ENCODE measurements around the gene E2F4. TPM values are rescaled to one million over a fixed set of nuclear protein-coding genes. Genes with fewer than 3 reads are reported as not detected.

Gene E2F4
- total and polyA plus RNA-seq, 2 of the 13 experiments (the other 11 are each of a cell fraction or from before 2014, with no cell fraction given): 84.8 to 91.2 TPM

DNA sequence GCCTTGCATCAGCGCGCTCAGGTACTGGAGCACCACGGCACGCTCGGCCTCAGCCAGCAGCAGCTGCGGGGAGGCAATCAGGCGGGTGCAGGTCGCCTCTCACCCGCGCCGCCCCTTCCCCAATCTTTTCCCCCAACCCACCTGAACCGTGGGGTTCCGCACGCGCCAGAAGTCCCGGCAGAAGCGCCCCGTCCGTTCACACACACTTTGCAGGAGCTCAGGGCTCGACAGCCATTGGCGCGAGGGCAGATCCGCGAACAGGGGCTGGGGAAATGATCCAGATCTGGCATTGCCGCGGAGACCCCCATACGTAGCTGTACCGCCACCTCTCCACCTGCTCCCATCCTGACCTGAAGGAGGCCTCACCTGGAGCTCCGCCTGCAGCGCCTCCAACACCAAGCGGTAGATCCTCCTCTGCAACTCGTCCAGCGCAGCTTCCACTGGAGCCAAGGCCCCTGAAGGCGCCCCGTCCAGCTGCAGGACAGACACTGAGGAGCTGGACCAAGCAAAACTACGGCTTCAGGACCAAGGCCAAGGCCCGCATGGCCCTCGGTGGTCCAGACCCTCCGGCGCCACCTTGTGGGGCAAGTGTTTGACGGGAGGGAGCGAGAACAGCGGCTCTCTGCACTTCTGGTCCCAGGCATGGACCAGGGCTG lies 6.8 kb upstream of the E2F4 start (continued):
- TF ChIP-seq EEA1 (CRISPR knock-in tag; IDR thresholded peaks at IDR 0.05; ENCODE audit: borderline replicate concordance) (no peak; the same call in 1 of the 2 replicates), SMAD3 (CRISPR knock-in tag; IDR thresholded peaks at IDR 0.05) (peak; percentile 88; the same call in 1 of the 2 replicates), ZNF17 (CRISPR knock-in tag; IDR thresholded peaks at IDR 0.05) (no peak), ZNF572 (CRISPR knock-in tag; IDR thresholded peaks at IDR 0.05) (0 out of 2 replicates have a peak, but pooled peaks have one; percentile 24), ATM (IDR thresholded peaks at IDR 0.05; ENCODE audit: borderline replicate concordance) (no peak), SIX1 (CRISPR knock-in tag; IDR thresholded peaks at IDR 0.05; ENCODE audit: borderline replicate concordance) (peak; percentile 72; the same call in 1 of the 2 replicates), ZNF432 (CRISPR knock-in tag; IDR thresholded peaks at IDR 0.05; ENCODE audit: borderline replicate concordance) (no peak), ZNF180 (CRISPR knock-in tag; IDR thresholded peaks at IDR 0.05; ENCODE audit: borderline replicate concordance, low read depth) (peak; percentile 83; the same call in 1 of the 2 replicates), ZBTB42 (CRISPR knock-in tag; IDR thresholded peaks at IDR 0.05) (no peak), ZNF121 (CRISPR knock-in tag; IDR thresholded peaks at IDR 0.05) (no peak), ZNF672 (CRISPR knock-in tag; IDR thresholded peaks at IDR 0.05) (no peak), ZNF607 (CRISPR knock-in tag; IDR thresholded peaks at IDR 0.05; ENCODE audit: borderline replicate concordance) (no peak; the same call in 1 of the 2 replicates), ZFX (CRISPR knock-in tag; IDR thresholded peaks at IDR 0.05; ENCODE audit: low read depth) (peak; percentile 86), SMAD9 (CRISPR knock-in tag; IDR thresholded peaks at IDR 0.05) (no peak), TSC22D2 (CRISPR knock-in tag; IDR thresholded peaks at IDR 0.05; ENCODE audit: borderline replicate concordance) (peak; percentile 96), ZNF598 (CRISPR knock-in tag; IDR thresholded peaks at IDR 0.05; ENCODE audit: borderline replicate concordance) (no peak), THAP11 (CRISPR knock-in tag; IDR thresholded peaks at IDR 0.05) (peak; percentile 85), ZNF749 (CRISPR knock-in tag; IDR thresholded peaks at IDR 0.05; ENCODE audit: borderline replicate concordance) (no peak), ZBTB39 (CRISPR knock-in tag; IDR thresholded peaks at IDR 0.05) (peak; percentile 72; the same call in 1 of the 2 replicates), KDM4B (CRISPR knock-in tag; IDR thresholded peaks at IDR 0.05) (peak; percentile 97)
- TF ChIP-seq, protein P1, sequence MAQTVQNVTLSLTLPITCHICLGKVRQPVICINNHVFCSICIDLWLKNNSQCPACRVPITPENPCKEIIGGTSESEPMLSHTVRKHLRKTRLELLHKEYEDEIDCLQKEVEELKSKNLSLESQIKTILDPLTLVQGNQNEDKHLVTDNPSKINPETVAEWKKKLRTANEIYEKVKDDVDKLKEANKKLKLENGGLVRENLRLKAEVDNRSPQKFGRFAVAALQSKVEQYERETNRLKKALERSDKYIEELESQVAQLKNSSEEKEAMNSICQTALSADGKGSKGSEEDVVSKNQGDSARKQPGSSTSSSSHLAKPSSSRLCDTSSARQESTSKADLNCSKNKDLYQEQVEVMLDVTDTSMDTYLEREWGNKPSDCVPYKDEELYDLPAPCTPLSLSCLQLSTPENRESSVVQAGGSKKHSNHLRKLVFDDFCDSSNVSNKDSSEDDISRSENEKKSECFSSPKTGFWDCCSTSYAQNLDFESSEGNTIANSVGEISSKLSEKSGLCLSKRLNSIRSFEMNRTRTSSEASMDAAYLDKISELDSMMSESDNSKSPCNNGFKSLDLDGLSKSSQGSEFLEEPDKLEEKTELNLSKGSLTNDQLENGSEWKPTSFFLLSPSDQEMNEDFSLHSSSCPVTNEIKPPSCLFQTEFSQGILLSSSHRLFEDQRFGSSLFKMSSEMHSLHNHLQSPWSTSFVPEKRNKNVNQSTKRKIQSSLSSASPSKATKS (CRISPR knock-in tag; IDR thresholded peaks at IDR 0.05): no peak
- TF ChIP-seq, protein P2, sequence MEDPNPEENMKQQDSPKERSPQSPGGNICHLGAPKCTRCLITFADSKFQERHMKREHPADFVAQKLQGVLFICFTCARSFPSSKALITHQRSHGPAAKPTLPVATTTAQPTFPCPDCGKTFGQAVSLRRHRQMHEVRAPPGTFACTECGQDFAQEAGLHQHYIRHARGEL (CRISPR knock-in tag; IDR thresholded peaks at IDR 0.05): peak; percentile 93
- TF ChIP-seq, protein P3, sequence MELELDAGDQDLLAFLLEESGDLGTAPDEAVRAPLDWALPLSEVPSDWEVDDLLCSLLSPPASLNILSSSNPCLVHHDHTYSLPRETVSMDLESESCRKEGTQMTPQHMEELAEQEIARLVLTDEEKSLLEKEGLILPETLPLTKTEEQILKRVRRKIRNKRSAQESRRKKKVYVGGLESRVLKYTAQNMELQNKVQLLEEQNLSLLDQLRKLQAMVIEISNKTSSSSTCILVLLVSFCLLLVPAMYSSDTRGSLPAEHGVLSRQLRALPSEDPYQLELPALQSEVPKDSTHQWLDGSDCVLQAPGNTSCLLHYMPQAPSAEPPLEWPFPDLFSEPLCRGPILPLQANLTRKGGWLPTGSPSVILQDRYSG (CRISPR knock-in tag; IDR thresholded peaks at IDR 0.05): peak; percentile 79; the same call in 1 of the 2 replicates
- TF ChIP-seq, protein P4, sequence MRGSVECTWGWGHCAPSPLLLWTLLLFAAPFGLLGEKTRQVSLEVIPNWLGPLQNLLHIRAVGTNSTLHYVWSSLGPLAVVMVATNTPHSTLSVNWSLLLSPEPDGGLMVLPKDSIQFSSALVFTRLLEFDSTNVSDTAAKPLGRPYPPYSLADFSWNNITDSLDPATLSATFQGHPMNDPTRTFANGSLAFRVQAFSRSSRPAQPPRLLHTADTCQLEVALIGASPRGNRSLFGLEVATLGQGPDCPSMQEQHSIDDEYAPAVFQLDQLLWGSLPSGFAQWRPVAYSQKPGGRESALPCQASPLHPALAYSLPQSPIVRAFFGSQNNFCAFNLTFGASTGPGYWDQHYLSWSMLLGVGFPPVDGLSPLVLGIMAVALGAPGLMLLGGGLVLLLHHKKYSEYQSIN (CRISPR knock-in tag; IDR thresholded peaks at IDR 0.05; ENCODE audit: borderline replicate concordance): no peak
